ENCODE results near the gene DCAF5. TPM values are rescaled to one million over a fixed set of nuclear protein-coding genes. Genes with fewer than 3 reads are reported as not detected.
"Not testable (repeated sequence)": the region's sequence is repeated elsewhere in the genome, so short reads cannot be mapped to it uniquely, and the experiment has no call there.

The DCAF5 gene
- total RNA-seq, 1 experiment from 2014 or later = 12.8 TPM

- H3K4me1 ChIP-seq (replicated peaks) = peaks cover 10% of the 10 kb centered on the region
- no peak overlapping the region for H3K27ac ChIP-seq
- no peak for DNase-seq (ENCODE audit: low read depth in 1 of 2, low spot score in 2 of 2)
- H3K4me3 ChIP-seq = no peak overlapping the region
- H3K9me3 ChIP-seq (replicated peaks) = no peaks in the 10 kb centered on the region
- peaks cover 26% of the 10 kb centered on the region for H3K36me3 ChIP-seq
- no peaks in the 10 kb centered on the region for H3K27me3 ChIP-seq (replicated peaks)
Measured at GRCh38 chr14:69087061-69087461, 65.9 kb downstream of the DCAF5 start.

GRCh38 chr14:69086537-69086936 lies 66.4 kb downstream of the DCAF5 start:
- H3K36me3 ChIP-seq = peaks cover 26% of the 10 kb centered on the region
- H3K4me3 ChIP-seq = no peak overlapping the region
- no peak overlapping the region for H3K27ac ChIP-seq
- no peak for DNase-seq (ENCODE audit: low read depth in 1 of 2, low spot score in 2 of 2)
- H3K4me1 ChIP-seq (replicated peaks) = peaks cover 13% of the 10 kb centered on the region
- H3K9me3 ChIP-seq (replicated peaks) = no peaks in the 10 kb centered on the region
- no peaks in the 10 kb centered on the region for H3K27me3 ChIP-seq (replicated peaks)

- H3K36me3 ChIP-seq = peaks cover 7% of the 10 kb centered on the region; the same call in 1 of the 2 replicates
- H3K4me1 ChIP-seq (replicated peaks) = peaks cover 38% of the 10 kb centered on the region
- no peak overlapping the region for H3K4me3 ChIP-seq
- DNase-seq (ENCODE audit: low read depth in 1 of 2, low spot score in 2 of 2) = no peak
- H3K27ac ChIP-seq = no peak overlapping the region
- no peaks in the 10 kb centered on the region for H3K27me3 ChIP-seq (replicated peaks)
- no peaks in the 10 kb centered on the region for H3K9me3 ChIP-seq (replicated peaks)
Measured at GRCh38 chr14:69084023-69084422, 68.9 kb downstream of the DCAF5 start.

GRCh38 chr14:69083181-69083580 lies 69.7 kb downstream of the DCAF5 start:
- no peak overlapping the region for H3K4me3 ChIP-seq

GRCh38 chr14:69081271-69081670 lies 71.6 kb downstream of the DCAF5 start:
- H3K27me3 ChIP-seq (replicated peaks) = no peaks in the 10 kb centered on the region
- no peak for DNase-seq (ENCODE audit: low read depth in 1 of 2, low spot score in 2 of 2)
- H3K4me3 ChIP-seq = no peak overlapping the region
- no peaks in the 10 kb centered on the region for H3K9me3 ChIP-seq (replicated peaks)
- peaks cover 46% of the 10 kb centered on the region for H3K4me1 ChIP-seq (replicated peaks)
- H3K36me3 ChIP-seq = peaks cover 7% of the 10 kb centered on the region; the same call in 1 of the 2 replicates
- peak overlapping the region; percentile 99 for H3K27ac ChIP-seq

More at GRCh38 chr14:69083181-69083580, 69.7 kb downstream of the DCAF5 start:
- Histone ChIP-seq H3K36me3 (peaks cover 7% of the 10 kb centered on the region; the same call in 1 of the 2 replicates), H3K27me3 (replicated peaks) (no peaks in the 10 kb centered on the region), H3K27ac (no peak overlapping the region), H3K4me1 (replicated peaks) (peaks cover 38% of the 10 kb centered on the region), H3K9me3 (replicated peaks) (no peaks in the 10 kb centered on the region)
- DNase-seq (ENCODE audit: low read depth in 1 of 2, low spot score in 2 of 2) = no peak

- no peak for DNase-seq (ENCODE audit: low read depth in 1 of 2, low spot score in 2 of 2)
Measured at GRCh38 chr14:69079747-69080146, 73.2 kb downstream of the DCAF5 start.

GRCh38 chr14:69079188-69079742 lies 73.7 kb downstream of the DCAF5 start:
- Histone ChIP-seq H3K27ac (peak overlapping the region; percentile 99), H3K4me3 (no peak overlapping the region), H3K27me3 (replicated peaks) (no peaks in the 10 kb centered on the region), H3K9me3 (replicated peaks) (no peaks in the 10 kb centered on the region), H3K36me3 (peaks cover 10% of the 10 kb centered on the region; the same call in 1 of the 2 replicates), H3K4me1 (replicated peaks) (peaks cover 46% of the 10 kb centered on the region)
- peak; percentile 57 to 93 for DNase-seq (ENCODE audit: low read depth in 1 of 2, low spot score in 2 of 2)

More at GRCh38 chr14:69079747-69080146, 73.2 kb downstream of the DCAF5 start:
- H3K4me1 ChIP-seq (replicated peaks) = peaks cover 46% of the 10 kb centered on the region
- H3K4me3 ChIP-seq = no peak overlapping the region
- H3K9me3 ChIP-seq (replicated peaks) = no peaks in the 10 kb centered on the region
- H3K27ac ChIP-seq = peak overlapping the region; percentile 99
- H3K27me3 ChIP-seq (replicated peaks) = no peaks in the 10 kb centered on the region
- H3K36me3 ChIP-seq = peaks cover 7% of the 10 kb centered on the region; the same call in 1 of the 2 replicates

GRCh38 chr14:69077841-69078240 lies 75.1 kb downstream of the DCAF5 start:
- Histone ChIP-seq H3K9me3 (replicated peaks) (no peaks in the 10 kb centered on the region), H3K36me3 (peaks cover 14% of the 10 kb centered on the region), H3K4me3 (no peak overlapping the region), H3K4me1 (replicated peaks) (peaks cover 46% of the 10 kb centered on the region), H3K27ac (peak overlapping the region; percentile 99), H3K27me3 (replicated peaks) (no peaks in the 10 kb centered on the region)
- peak; percentile 65 to 75 for DNase-seq (ENCODE audit: low read depth in 1 of 2, low spot score in 2 of 2)

GRCh38 chr14:69077185-69077584 lies 75.7 kb downstream of the DCAF5 start:
- DNase-seq (ENCODE audit: low read depth in 1 of 2, low spot score in 2 of 2); H3K27me3 ChIP-seq (replicated peaks); H3K9me3 ChIP-seq (replicated peaks); H3K4me3 ChIP-seq: not testable (repeated sequence)
- H3K27ac ChIP-seq = peak overlapping the region; percentile 99
- H3K36me3 ChIP-seq = peaks cover 17% of the 10 kb centered on the region
- peaks cover 46% of the 10 kb centered on the region for H3K4me1 ChIP-seq (replicated peaks)

- Histone ChIP-seq H3K4me1 (replicated peaks) (peaks cover 41% of the 10 kb centered on the region), H3K27ac (no peak overlapping the region), H3K36me3 (peaks cover 16% of the 10 kb centered on the region), H3K4me3 (no peak overlapping the region), H3K9me3 (replicated peaks) (no peaks in the 10 kb centered on the region), H3K27me3 (replicated peaks) (no peaks in the 10 kb centered on the region)
- no peak for DNase-seq (ENCODE audit: low read depth in 1 of 2, low spot score in 2 of 2)
Measured at GRCh38 chr14:69076341-69076740, 76.6 kb downstream of the DCAF5 start.

GRCh38 chr14:69073915-69074314 lies 79.0 kb downstream of the DCAF5 start:
- Histone ChIP-seq H3K4me3 (no peak overlapping the region), H3K27me3 (replicated peaks) (no peaks in the 10 kb centered on the region), H3K36me3 (peaks cover 16% of the 10 kb centered on the region), H3K9me3 (replicated peaks) (no peaks in the 10 kb centered on the region), H3K4me1 (replicated peaks) (peaks cover 25% of the 10 kb centered on the region), H3K27ac (no peak overlapping the region)
- no peak for DNase-seq (ENCODE audit: low read depth in 1 of 2, low spot score in 2 of 2)

- Histone ChIP-seq H3K27ac (no peak overlapping the region), H3K4me1 (replicated peaks) (peaks cover 23% of the 10 kb centered on the region), H3K27me3 (replicated peaks) (no peaks in the 10 kb centered on the region), H3K4me3 (no peak overlapping the region), H3K36me3 (peaks cover 16% of the 10 kb centered on the region), H3K9me3 (replicated peaks) (no peaks in the 10 kb centered on the region)
- no peak for DNase-seq (ENCODE audit: low read depth in 1 of 2, low spot score in 2 of 2)
Measured at GRCh38 chr14:69073429-69073828, 79.5 kb downstream of the DCAF5 start.

- DNase-seq (ENCODE audit: low read depth in 1 of 2, low spot score in 2 of 2) = no peak
- Histone ChIP-seq H3K27ac (no peak overlapping the region), H3K4me1 (replicated peaks) (peaks cover 14% of the 10 kb centered on the region), H3K9me3 (replicated peaks) (no peaks in the 10 kb centered on the region), H3K36me3 (peaks cover 16% of the 10 kb centered on the region), H3K4me3 (no peak overlapping the region), H3K27me3 (replicated peaks) (no peaks in the 10 kb centered on the region)
Measured at GRCh38 chr14:69072584-69072983, 80.3 kb downstream of the DCAF5 start.

- no peaks in the 10 kb centered on the region for H3K27me3 ChIP-seq (replicated peaks)
- H3K4me1 ChIP-seq (replicated peaks) = peaks cover 11% of the 10 kb centered on the region
Measured at GRCh38 chr14:69068744-69069421, 84.0 kb downstream of the DCAF5 start.

More at GRCh38 chr14:69068744-69069421, 84.0 kb downstream of the DCAF5 start:
- H3K9me3 ChIP-seq (replicated peaks) = no peaks in the 10 kb centered on the region
- H3K27ac ChIP-seq = peak overlapping the region; percentile 32; the same call in 1 of the 2 replicates
- H3K4me3 ChIP-seq = no peak overlapping the region
- H3K36me3 ChIP-seq = peaks cover 13% of the 10 kb centered on the region
- peak in 1 of 2 experiments; percentile 33 for DNase-seq (ENCODE audit: low read depth in 1 of 2, low spot score in 2 of 2)

All from SJSA1 (cell line).